ENCODE results near the gene ATG13.
"Not testable (repeated sequence)": the region's sequence is repeated elsewhere in the genome, so short reads cannot be mapped to it uniquely, and the experiment has no call there.

DNA sequence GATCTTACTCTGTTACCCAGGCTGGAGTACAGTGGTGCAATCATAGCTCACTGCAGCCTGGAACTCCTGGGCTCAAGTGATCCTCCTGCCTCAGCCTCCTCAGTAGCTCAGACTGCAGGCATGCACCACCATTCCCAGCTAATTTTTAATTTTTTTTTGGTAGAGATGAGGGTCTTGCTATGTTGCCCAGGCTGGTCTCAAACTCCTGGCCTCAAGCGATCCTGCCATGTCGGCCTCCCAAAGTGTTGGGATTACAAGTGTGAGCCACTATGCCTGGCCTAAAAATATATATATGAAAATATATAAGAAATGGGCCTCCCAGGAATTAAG, 100.4 kb downstream of the ATG13 start:
- TF ChIP-seq, protein P1, sequence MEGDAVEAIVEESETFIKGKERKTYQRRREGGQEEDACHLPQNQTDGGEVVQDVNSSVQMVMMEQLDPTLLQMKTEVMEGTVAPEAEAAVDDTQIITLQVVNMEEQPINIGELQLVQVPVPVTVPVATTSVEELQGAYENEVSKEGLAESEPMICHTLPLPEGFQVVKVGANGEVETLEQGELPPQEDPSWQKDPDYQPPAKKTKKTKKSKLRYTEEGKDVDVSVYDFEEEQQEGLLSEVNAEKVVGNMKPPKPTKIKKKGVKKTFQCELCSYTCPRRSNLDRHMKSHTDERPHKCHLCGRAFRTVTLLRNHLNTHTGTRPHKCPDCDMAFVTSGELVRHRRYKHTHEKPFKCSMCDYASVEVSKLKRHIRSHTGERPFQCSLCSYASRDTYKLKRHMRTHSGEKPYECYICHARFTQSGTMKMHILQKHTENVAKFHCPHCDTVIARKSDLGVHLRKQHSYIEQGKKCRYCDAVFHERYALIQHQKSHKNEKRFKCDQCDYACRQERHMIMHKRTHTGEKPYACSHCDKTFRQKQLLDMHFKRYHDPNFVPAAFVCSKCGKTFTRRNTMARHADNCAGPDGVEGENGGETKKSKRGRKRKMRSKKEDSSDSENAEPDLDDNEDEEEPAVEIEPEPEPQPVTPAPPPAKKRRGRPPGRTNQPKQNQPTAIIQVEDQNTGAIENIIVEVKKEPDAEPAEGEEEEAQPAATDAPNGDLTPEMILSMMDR (IDR thresholded peaks at IDR 0.05), result not testable (repeated sequence)
- not testable (repeated sequence) for TF ChIP-seq POLR2A (IDR thresholded peaks at IDR 0.05)
